HepG2 (cell line): ENCODE measurements around the gene SETD1B. TPM values are rescaled to one million over a fixed set of nuclear protein-coding genes. Genes with fewer than 3 reads are reported as not detected.

Experiments
- CENPBD1 ChIP-seq: sonication (generic); formaldehyde crosslinking; IDR thresholded peaks from 2 replicates; pipeline ENCODE4 v1.8.0; 2022; ENCODE audit warnings: missing genetic modification reagents, low read depth, mild to moderate bottlenecking, borderline replicate concordance
- DR1 ChIP-seq: sonication (generic); formaldehyde crosslinking; IDR thresholded peaks from 2 replicates; pipeline ENCODE4 v1.8.0; 2021; ENCODE audit warnings: mild to moderate bottlenecking, missing genetic modification reagents, inconsistent platforms
- FOXC1 ChIP-seq: sonication (generic); formaldehyde crosslinking; IDR thresholded peaks from 2 replicates; pipeline ENCODE4 v1.8.0; 2022; ENCODE audit warnings: mild to moderate bottlenecking, missing genetic modification reagents, borderline replicate concordance
- GTF2F1 ChIP-seq: fragments of 150-350 bp; IDR thresholded peaks from 2 replicates; pipeline ENCODE4 v1.6.1; 2014; ENCODE audit warnings: low read length
- HDAC1 ChIP-seq: sonication (generic); formaldehyde crosslinking; IDR thresholded peaks from 2 replicates; pipeline ENCODE4 v1.5.1; 2020; ENCODE audit warnings: mild to moderate bottlenecking, missing genetic modification reagents
- HNRNPK ChIP-seq: fragments of 200-400 bp; formaldehyde crosslinking; IDR thresholded peaks from 2 replicates; pipeline ENCODE4 v1.6.1; 2018; ENCODE audit warnings: low read length, low read depth, moderate library complexity, mild to moderate bottlenecking; ENCODE audit not compliant: poor library complexity, severe bottlenecking
- KAT8 ChIP-seq: IDR thresholded peaks from 2 replicates; pipeline ENCODE4 v1.6.1; 2016; ENCODE audit warnings: missing genetic modification reagents, missing compliant biosample characterization
- KDM5B ChIP-seq: sonication (generic); formaldehyde crosslinking; IDR thresholded peaks from 2 replicates; pipeline ENCODE4 v1.4.0; 2020; ENCODE audit warnings: missing genetic modification reagents, mild to moderate bottlenecking, borderline replicate concordance
- KMT2A ChIP-seq: sonication (generic); formaldehyde crosslinking; IDR thresholded peaks from 2 replicates; pipeline ENCODE4 v1.4.0; 2020; ENCODE audit warnings: missing genetic modification reagents
- MXI1 ChIP-seq: IDR thresholded peaks from 3 replicates; pipeline ENCODE4 v1.6.1; 2012; ENCODE audit warnings: low read depth, low read length, inconsistent platforms, borderline replicate concordance
- NFKBIZ ChIP-seq: IDR thresholded peaks from 2 replicates; pipeline ENCODE4 v1.6.1; 2018; ENCODE audit warnings: missing genetic modification reagents, missing compliant biosample characterization
- RXRB ChIP-seq: IDR thresholded peaks from 2 replicates; pipeline ENCODE4 v1.6.1; 2016; ENCODE audit warnings: borderline replicate concordance, missing genetic modification reagents, missing compliant biosample characterization
- STAG1 ChIP-seq: sonication (generic); formaldehyde crosslinking; IDR thresholded peaks from 2 replicates; pipeline ENCODE4 v1.4.0; 2020; ENCODE audit warnings: missing genetic modification reagents
- TAF15 ChIP-seq: fragments of 200-400 bp; formaldehyde crosslinking; IDR thresholded peaks from one replicate; pipeline ENCODE4 v1.6.1; 2018; ENCODE audit warnings: mild to moderate bottlenecking, low read depth, low read length; ENCODE audit not compliant: poor library complexity, severe bottlenecking
- TBX2 ChIP-seq: sonication (generic); formaldehyde crosslinking; IDR thresholded peaks from 2 replicates; pipeline ENCODE4 v1.5.0; 2020; ENCODE audit warnings: missing genetic modification reagents, mild to moderate bottlenecking, borderline replicate concordance
- TIGD3 ChIP-seq: sonication (generic); formaldehyde crosslinking; IDR thresholded peaks from 2 replicates; pipeline ENCODE4 v1.5.1; 2020; ENCODE audit warnings: mild to moderate bottlenecking, missing genetic modification reagents, borderline replicate concordance
- ZKSCAN8 ChIP-seq: IDR thresholded peaks from 2 replicates; pipeline ENCODE4 v1.6.1; 2016; ENCODE audit warnings: borderline replicate concordance, missing genetic modification reagents, missing compliant biosample characterization
- ZNF33A ChIP-seq: sonication (generic); formaldehyde crosslinking; IDR thresholded peaks from 2 replicates; pipeline ENCODE4 v1.5.1; 2020; ENCODE audit warnings: missing genetic modification reagents, mild to moderate bottlenecking, moderate library complexity, borderline replicate concordance
- ZNF441 ChIP-seq: sonication (generic); formaldehyde crosslinking; IDR thresholded peaks from 2 replicates; pipeline ENCODE4 v1.7.0; 2021; ENCODE audit warnings: missing genetic modification reagents, borderline replicate concordance
- ZNF550 ChIP-seq: sonication (generic); formaldehyde crosslinking; IDR thresholded peaks from 2 replicates; pipeline ENCODE4 v1.4.0; 2020; ENCODE audit warnings: mild to moderate bottlenecking, missing genetic modification reagents, borderline replicate concordance
- ZNF703 ChIP-seq: sonication (generic); formaldehyde crosslinking; IDR thresholded peaks from 2 replicates; pipeline ENCODE4 v1.5.1; 2020; ENCODE audit warnings: missing genetic modification reagents, mild to moderate bottlenecking, moderate library complexity, borderline replicate concordance
- ZNF775 ChIP-seq: sonication (generic); formaldehyde crosslinking; IDR thresholded peaks from 2 replicates; pipeline ENCODE4 v1.4.0; 2020; ENCODE audit warnings: missing genetic modification reagents, mild to moderate bottlenecking, moderate library complexity, borderline replicate concordance
- polyA plus RNA-seq, 8 experiments: library from polyadenylated mRNA; depleted of rRNA in 3 of 8; stranded (reverse) in 7 of 8; unstranded in 1 of 8; fragments of >200 nt; fragmentation: Illumina TruSeq in 4 of 8; extraction: Trizol in 4 of 8; gene quantifications; 2 replicates each; pipeline versions ENCODE4 v1.2.1 to v1.2.3, GENCODE V29; 2011 to 2016; ENCODE audit warnings: low read depth in 4 of 8, missing spikeins in 1 of 8, mixed read lengths in 1 of 8; ENCODE audit not compliant: insufficient read depth in 1 of 8
- total RNA-seq, 5 experiments: library from RNA; depleted of rRNA; stranded (reverse); fragments of >200 nt; fragmentation: Illumina TruSeq; extraction: Trizol; gene quantifications; 2 replicates each; pipeline ENCODE4 v1.2.3, GENCODE V29; 2016; ENCODE audit warnings: low read depth in 1 of 5
- TF ChIP-seq, protein P1 (sequence below): sonication (generic); formaldehyde crosslinking; IDR thresholded peaks from 2 replicates; pipeline ENCODE4 v1.8.1; 2022; ENCODE audit warnings: mild to moderate bottlenecking, missing genetic modification reagents
- TF ChIP-seq, protein P2 (sequence below): sonication (generic); formaldehyde crosslinking; IDR thresholded peaks from 2 replicates; pipeline ENCODE4 v1.8.0; 2022; ENCODE audit warnings: missing genetic modification reagents, mild to moderate bottlenecking, borderline replicate concordance
- TF ChIP-seq, protein P3 (sequence below): sonication (generic); formaldehyde crosslinking; IDR thresholded peaks from 2 replicates; pipeline ENCODE4 v1.4.0; 2020; ENCODE audit warnings: missing genetic modification reagents

Gene SETD1B
- total and polyA plus RNA-seq, 2 of the 13 experiments (the other 11 are each of a cell fraction or from before 2014, with no cell fraction given) = 1.1 to 1.4 TPM

- TF ChIP-seq, protein P1, sequence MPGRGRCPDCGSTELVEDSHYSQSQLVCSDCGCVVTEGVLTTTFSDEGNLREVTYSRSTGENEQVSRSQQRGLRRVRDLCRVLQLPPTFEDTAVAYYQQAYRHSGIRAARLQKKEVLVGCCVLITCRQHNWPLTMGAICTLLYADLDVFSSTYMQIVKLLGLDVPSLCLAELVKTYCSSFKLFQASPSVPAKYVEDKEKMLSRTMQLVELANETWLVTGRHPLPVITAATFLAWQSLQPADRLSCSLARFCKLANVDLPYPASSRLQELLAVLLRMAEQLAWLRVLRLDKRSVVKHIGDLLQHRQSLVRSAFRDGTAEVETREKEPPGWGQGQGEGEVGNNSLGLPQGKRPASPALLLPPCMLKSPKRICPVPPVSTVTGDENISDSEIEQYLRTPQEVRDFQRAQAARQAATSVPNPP (CRISPR knock-in tag) = no peak
- TF ChIP-seq GTF2F1 (no peak), MXI1 (peak; percentile 61; the same call in 1 of the 3 replicates), HDAC1 (0 out of 2 replicates have a peak, but pooled peaks have one; percentile 4), ZNF33A (no peak), ZNF441 (CRISPR knock-in tag) (no peak), ZNF550 (CRISPR knock-in tag) (no peak), HNRNPK (no peak), CENPBD1 (no peak), FOXC1 (CRISPR knock-in tag) (no peak), KDM5B (CRISPR knock-in tag) (no peak), TBX2 (CRISPR knock-in tag) (peak; percentile 31; the same call in 1 of the 2 replicates), KMT2A (CRISPR knock-in tag) (no peak), RXRB (CRISPR knock-in tag) (no peak), TIGD3 (CRISPR knock-in tag) (no peak), ZNF703 (CRISPR knock-in tag) (no peak), STAG1 (CRISPR knock-in tag) (no peak), ZNF775 (CRISPR knock-in tag) (no peak), NFKBIZ (CRISPR knock-in tag) (no peak), ZKSCAN8 (no peak), TAF15 (no peak), DR1 (CRISPR knock-in tag) (no peak), KAT8 (no peak)
- TF ChIP-seq, protein P2, sequence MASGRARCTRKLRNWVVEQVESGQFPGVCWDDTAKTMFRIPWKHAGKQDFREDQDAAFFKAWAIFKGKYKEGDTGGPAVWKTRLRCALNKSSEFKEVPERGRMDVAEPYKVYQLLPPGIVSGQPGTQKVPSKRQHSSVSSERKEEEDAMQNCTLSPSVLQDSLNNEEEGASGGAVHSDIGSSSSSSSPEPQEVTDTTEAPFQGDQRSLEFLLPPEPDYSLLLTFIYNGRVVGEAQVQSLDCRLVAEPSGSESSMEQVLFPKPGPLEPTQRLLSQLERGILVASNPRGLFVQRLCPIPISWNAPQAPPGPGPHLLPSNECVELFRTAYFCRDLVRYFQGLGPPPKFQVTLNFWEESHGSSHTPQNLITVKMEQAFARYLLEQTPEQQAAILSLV = no peak
- TF ChIP-seq, protein P3, sequence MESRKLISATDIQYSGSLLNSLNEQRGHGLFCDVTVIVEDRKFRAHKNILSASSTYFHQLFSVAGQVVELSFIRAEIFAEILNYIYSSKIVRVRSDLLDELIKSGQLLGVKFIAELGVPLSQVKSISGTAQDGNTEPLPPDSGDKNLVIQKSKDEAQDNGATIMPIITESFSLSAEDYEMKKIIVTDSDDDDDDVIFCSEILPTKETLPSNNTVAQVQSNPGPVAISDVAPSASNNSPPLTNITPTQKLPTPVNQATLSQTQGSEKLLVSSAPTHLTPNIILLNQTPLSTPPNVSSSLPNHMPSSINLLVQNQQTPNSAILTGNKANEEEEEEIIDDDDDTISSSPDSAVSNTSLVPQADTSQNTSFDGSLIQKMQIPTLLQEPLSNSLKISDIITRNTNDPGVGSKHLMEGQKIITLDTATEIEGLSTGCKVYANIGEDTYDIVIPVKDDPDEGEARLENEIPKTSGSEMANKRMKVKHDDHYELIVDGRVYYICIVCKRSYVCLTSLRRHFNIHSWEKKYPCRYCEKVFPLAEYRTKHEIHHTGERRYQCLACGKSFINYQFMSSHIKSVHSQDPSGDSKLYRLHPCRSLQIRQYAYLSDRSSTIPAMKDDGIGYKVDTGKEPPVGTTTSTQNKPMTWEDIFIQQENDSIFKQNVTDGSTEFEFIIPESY (CRISPR knock-in tag) = no peak
Measured at GRCh38 chr12:121806009-121806545, 2.3 kb downstream of the SETD1B start (continued).
